HUES6 (cell line): Measurements from ENCODE around the gene ZNF274.

Experiments used
- H3K27ac ChIP-seq: 2 replicates; pipeline ENCODE4 v1.7.0; 2013; ENCODE audit warnings: low read depth, mild to moderate bottlenecking, low read length, inconsistent platforms
- H3K27me3 ChIP-seq: 2 replicates; pipeline ENCODE4 v1.6.1; 2013; ENCODE audit warnings: low read length; ENCODE audit not compliant: control insufficient read depth, insufficient read depth
- H3K36me3 ChIP-seq: 2 replicates; pipeline ENCODE4 v1.6.1; 2013; ENCODE audit warnings: low read length; ENCODE audit not compliant: control insufficient read depth, insufficient read depth
- H3K4me1 ChIP-seq: 2 replicates; pipeline ENCODE4 v1.6.1; 2013; ENCODE audit warnings: low read length; ENCODE audit not compliant: control insufficient read depth, insufficient read depth
- H3K4me3 ChIP-seq: 2 replicates; pipeline ENCODE4 v1.5.1; 2013; ENCODE audit warnings: low read depth, low read length
- H3K9ac ChIP-seq: one replicate; pipeline ENCODE4 v1.6.1; 2013; ENCODE audit warnings: mild to moderate bottlenecking, low read length
- H3K9me3 ChIP-seq: 2 replicates; pipeline ENCODE4 v1.6.1; 2013; ENCODE audit warnings: low read depth, low read length; ENCODE audit not compliant: control insufficient read depth, insufficient read depth

The ZNF274 gene

DNA sequence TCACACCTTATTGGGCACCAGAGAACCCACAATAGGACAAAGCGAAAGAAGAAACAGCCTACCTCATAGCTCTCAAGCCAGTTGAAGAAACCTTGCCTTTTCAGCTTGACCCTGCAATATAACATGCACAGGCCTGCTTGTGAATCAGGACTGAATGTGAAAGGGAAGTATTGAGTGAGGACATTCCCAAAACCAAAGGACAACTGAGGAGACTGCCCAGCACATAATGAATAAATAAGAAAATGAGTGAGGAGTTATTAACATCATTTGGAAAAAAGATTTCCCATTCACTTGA lies 30.2 kb downstream of the ZNF274 start:
- Histone ChIP-seq H3K36me3 (peaks cover 62% of the 10 kb centered on the region), H3K9me3 (peaks cover 78% of the 10 kb centered on the region), H3K27ac (no peak overlapping the region), H3K4me1 (no peaks in the 10 kb centered on the region), H3K27me3 (no peaks in the 10 kb centered on the region), H3K9ac (no peak overlapping the region), H3K4me3 (no peak overlapping the region)

DNA sequence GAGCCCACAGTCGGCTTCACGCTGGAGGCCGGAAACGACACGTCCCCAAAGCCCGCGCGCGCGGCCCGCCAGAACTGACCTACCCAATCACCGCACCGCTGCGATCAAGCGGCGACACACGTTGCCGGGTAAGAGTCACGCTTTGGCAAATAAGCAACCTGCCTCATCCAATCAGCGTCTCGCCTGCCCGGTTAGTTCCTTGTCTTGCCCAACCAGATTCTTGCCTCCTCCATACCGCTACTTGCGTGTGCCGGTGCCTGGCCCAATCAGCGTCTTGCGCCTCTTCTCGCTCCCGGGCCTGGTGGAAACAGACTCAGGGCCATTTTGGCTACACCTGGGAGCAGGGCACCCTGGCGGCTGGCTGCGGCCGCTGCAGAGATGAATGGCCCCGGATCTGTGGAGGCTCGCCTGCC lies 34.2 kb downstream of the ZNF274 start:
- Histone ChIP-seq H3K9me3 (peaks cover 50% of the 10 kb centered on the region), H3K27me3 (no peaks in the 10 kb centered on the region), H3K27ac (no peak overlapping the region), H3K4me1 (no peaks in the 10 kb centered on the region), H3K9ac (no peak overlapping the region), H3K36me3 (peaks cover 23% of the 10 kb centered on the region), H3K4me3 (no peak overlapping the region)

DNA sequence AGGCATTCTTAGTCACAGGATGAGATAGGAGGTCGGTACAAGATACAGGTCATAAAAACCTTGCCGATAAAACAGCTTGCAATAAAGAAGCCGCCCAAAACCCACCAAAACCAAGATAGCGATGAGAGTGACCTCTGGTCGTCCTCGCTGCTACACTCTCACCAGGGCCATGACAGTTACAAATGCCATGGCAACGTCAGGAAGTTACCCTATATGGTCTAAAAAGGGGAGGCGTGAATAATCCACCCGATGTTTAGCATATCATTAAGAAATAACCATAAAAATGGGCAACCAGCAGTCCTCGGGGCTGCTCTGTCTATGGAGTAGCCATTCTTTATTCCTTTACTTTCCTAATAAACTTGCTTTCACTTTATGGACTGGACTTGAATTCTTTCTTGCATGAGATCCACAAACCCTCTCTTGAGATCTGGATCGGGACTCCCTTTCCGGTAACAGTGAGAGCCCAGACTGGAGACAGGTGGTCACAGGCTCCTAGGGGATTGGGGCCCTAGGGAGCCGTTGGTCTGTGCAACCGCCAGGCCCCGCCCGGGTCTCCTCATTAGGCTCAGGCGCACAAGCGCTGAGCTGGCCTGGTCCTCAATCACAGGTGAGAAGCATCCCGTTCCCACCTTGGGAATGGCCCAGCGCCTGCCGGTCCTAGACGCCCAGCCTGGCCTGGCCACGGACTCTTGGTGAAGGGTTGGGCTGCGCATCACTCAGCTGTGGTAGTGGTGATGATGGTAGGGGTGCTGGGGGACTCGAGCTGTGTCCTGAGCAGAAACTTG lies 34.9 kb downstream of the ZNF274 start:
- Histone ChIP-seq H3K36me3 (peaks cover 15% of the 10 kb centered on the region), H3K9me3 (peaks cover 43% of the 10 kb centered on the region), H3K27ac (no peak overlapping the region), H3K9ac (no peak overlapping the region), H3K27me3 (no peaks in the 10 kb centered on the region), H3K4me1 (no peaks in the 10 kb centered on the region), H3K4me3 (no peak overlapping the region)

DNA sequence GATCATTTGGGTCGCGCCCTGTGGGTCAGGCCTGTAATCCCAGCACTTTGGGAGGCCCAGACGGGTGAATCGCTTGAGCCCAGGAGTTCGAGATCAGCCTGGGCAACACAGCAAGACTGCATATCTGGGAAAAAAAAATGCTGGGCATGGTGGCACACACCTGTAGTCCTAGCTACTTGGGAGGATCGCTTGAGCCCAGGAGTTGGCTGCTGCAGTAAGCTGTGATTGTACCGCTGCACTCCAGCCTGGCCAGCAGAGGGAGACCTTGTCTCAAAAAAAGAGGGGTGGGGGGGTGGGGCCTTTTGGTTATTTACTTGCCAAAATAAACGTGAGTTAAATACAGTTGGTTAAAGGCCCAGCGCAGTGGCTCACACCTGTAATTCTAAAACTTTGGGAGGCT lies 36.0 kb downstream of the ZNF274 start:
- Histone ChIP-seq H3K27ac (no peak overlapping the region), H3K27me3 (no peaks in the 10 kb centered on the region), H3K9ac (no peak overlapping the region), H3K4me1 (no peaks in the 10 kb centered on the region), H3K36me3 (peaks cover 4% of the 10 kb centered on the region), H3K9me3 (peaks cover 35% of the 10 kb centered on the region; the same call in 1 of the 2 replicates), H3K4me3 (no peak overlapping the region)

DNA sequence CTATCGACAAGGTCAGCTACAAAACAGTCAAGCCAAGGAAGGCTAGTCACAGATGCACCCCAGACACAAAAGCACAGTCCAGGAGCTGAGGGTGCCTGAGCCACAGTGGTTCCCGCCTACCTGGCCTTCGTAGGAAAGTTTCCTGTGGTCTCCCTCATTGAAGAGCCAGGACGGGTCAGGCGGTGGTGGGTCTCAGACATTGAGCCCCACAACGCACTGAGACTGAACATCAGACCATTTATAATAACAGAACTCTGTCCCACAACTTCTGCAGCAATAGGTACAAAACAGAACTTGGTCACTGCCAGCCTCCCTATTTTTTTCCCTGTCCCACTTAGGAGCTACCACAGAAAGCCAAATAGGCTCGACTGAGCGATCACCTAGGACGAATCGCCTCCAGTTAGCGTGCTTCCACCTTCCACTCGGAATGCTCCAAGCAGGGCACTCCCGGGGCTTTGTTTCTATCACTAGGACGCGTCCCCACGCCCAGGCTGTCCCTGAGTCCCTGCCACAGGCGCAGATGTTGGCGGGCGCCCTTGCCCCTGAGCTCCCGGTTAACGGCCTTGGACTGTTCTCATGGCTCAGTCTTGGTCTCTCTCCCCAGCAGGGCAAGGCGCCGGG lies 45.2 kb downstream of the ZNF274 start:
- H3K4me1 ChIP-seq: peaks cover 9% of the 10 kb centered on the region; the same call in 1 of the 2 replicates
- H3K9me3 ChIP-seq: peaks cover 14% of the 10 kb centered on the region; the same call in 1 of the 2 replicates
- H3K27ac ChIP-seq: peak overlapping the region; percentile 95
- H3K36me3 ChIP-seq: peaks cover 36% of the 10 kb centered on the region
- peak overlapping the region; percentile 95 for H3K9ac ChIP-seq
- H3K27me3 ChIP-seq: no peaks in the 10 kb centered on the region
- H3K4me3 ChIP-seq: peak overlapping the region; percentile 94

DNA sequence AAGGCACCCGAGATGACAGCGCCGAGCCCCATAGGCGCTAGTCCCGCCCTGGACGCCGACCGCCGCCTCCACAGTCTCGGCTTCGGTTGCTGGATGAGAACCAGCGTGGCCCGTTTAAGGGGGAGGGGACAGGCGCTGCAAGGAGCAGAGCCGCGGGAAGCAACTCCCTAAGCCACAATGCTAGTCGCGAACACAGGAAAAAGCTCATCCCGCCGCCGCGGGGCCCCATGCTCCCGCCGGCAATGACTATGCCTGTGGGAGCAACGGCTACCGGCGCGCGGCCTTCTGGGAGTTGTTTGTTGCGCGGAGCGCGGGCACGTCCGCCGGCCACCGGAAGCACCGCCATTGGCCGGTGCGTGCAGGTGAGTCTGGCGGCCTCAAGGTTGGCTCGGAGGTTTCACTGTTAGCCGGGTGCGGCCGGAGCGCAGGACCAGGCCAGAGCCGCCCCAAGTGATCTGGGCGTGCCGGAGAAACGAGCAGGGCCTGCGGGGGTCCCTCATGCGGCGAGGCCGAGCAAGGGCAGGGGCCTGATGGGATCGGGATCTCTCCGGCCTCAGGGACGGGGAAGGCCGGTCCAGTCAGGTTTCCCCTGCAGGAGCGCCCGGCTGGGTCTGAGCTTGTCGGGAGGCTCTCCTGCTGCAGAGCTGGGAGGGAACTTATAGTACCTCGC lies 45.9 kb downstream of the ZNF274 start, which contains the start of gene ZNF544:
Gene ZNF544 (plus strand): TSS at position 330 of the 670 bp plus-strand sequence. CDS start 15,110 bp downstream, outside the sequence.
- H3K36me3 ChIP-seq: peaks cover 42% of the 10 kb centered on the region
- peaks cover 14% of the 10 kb centered on the region; the same call in 1 of the 2 replicates for H3K9me3 ChIP-seq
- H3K4me3 ChIP-seq: peak within 1 kb of the TSS; percentile 94
- no peaks in the 10 kb centered on the region for H3K27me3 ChIP-seq
- peaks cover 9% of the 10 kb centered on the region; the same call in 1 of the 2 replicates for H3K4me1 ChIP-seq
- peak within 1 kb of the TSS; percentile 95 for H3K27ac ChIP-seq
- peak within 1 kb of the TSS; percentile 95 for H3K9ac ChIP-seq

DNA sequence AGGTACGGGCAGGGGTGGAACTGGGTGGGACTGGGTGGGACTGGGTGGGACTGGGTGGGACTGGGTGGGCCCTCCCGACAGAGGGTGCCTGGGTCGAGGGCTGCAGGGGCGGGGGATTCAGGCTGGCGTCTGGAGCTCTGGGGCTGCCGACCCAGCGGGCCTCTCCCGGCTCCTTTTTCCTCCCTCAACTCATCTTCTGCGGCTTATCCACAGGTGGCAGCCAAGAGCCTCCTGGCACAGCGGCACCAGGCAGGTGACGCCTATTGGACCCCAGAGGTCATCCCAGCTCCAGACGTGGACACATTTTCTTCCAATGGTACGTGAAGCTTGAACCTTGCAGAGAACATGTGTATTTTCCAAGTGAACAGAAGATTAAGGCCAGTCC lies 46.4 kb downstream of the ZNF274 start:
- peaks cover 9% of the 10 kb centered on the region; the same call in 1 of the 2 replicates for H3K4me1 ChIP-seq
- H3K4me3 ChIP-seq: peak overlapping the region; percentile 94
- H3K27me3 ChIP-seq: no peaks in the 10 kb centered on the region
- H3K36me3 ChIP-seq: peaks cover 47% of the 10 kb centered on the region
- H3K9ac ChIP-seq: peak overlapping the region; percentile 95
- H3K9me3 ChIP-seq: peaks cover 16% of the 10 kb centered on the region; the same call in 1 of the 2 replicates
- H3K27ac ChIP-seq: peak overlapping the region; percentile 95

DNA sequence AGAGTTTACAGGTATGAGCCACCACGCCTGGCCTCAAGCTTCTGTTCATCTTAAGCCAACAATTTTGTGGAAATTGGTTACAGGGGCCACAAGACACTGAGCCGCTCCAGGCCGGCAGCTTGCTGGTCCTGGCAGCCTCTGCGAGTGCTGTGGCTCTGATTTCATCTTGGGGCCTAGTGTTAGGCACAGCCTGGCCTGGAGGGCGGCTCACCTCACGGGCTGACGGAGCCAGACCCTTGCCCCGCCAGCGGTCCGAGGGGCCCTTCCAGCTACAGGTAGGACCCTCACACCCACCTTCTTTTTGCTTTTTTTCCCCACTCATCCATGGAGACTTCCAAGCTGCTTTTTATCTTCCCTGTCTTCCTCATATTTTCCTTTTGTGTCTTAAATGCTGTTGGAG lies 54.5 kb downstream of the ZNF274 start:
- Histone ChIP-seq H3K4me3 (no peak overlapping the region), H3K9me3 (peaks cover 32% of the 10 kb centered on the region; the same call in 1 of the 2 replicates), H3K9ac (no peak overlapping the region), H3K27ac (no peak overlapping the region), H3K27me3 (no peaks in the 10 kb centered on the region), H3K4me1 (no peaks in the 10 kb centered on the region), H3K36me3 (peaks cover 89% of the 10 kb centered on the region)

DNA sequence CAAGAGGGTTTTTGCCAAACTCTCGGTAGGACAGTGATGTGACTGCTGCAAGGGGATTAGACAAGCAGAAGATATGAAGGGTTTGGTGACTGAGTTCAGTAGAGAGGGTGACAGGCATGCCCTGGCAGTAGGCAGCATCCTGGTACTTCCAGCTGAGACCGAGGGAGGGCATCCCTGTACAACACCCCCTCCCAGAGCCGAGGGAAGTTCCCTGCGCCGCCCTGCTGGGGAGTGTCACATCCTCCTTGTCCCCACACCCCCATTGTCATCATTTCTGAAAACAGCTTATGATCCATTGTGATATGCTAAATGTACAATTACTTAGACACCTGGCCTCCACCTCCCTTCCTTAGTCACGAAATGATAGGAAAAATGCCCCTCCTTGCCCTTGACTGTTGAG lies 60.5 kb downstream of the ZNF274 start:
- H3K4me1 ChIP-seq: no peaks in the 10 kb centered on the region
- no peak overlapping the region for H3K9ac ChIP-seq
- peaks cover 66% of the 10 kb centered on the region for H3K9me3 ChIP-seq
- no peaks in the 10 kb centered on the region for H3K27me3 ChIP-seq
- H3K4me3 ChIP-seq: no peak overlapping the region
- peaks cover 95% of the 10 kb centered on the region for H3K36me3 ChIP-seq
- no peak overlapping the region for H3K27ac ChIP-seq

DNA sequence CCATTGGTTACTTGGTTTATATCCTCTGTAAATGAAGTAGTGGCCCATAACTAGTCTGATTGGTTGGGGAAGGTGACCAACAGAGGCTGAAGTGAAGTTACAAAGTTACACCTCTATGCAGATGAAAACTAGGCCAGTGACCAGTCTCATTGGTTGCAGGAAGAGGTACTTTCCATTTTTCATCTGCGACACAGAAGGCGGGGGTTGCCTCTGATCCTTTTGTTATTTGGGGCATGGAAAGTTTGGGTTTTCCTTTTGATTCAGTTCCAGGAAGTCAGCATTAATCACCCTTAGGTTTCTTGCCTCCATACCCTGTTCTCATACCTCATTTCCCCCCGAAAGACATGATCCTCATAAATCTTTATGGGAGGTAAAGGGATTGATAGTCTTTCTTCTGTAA lies 66.0 kb downstream of the ZNF274 start:
- no peaks in the 10 kb centered on the region for H3K27me3 ChIP-seq
- peaks cover 88% of the 10 kb centered on the region for H3K9me3 ChIP-seq
- H3K9ac ChIP-seq: no peak overlapping the region
- no peaks in the 10 kb centered on the region for H3K4me1 ChIP-seq
- H3K36me3 ChIP-seq: peaks cover 100% of the 10 kb centered on the region
- no peak overlapping the region for H3K4me3 ChIP-seq
- no peak overlapping the region for H3K27ac ChIP-seq
